GM12878 (cell line): Measurements from ENCODE around the gene ATXN1. TPM values are rescaled to one million over a fixed set of nuclear protein-coding genes. Genes with fewer than 3 reads are reported as not detected.
A peak's percentile ranks its signal among the peaks of the same experiment; 100 is the strongest.

ENCODE experiments used
- ATF7 ChIP-seq: fragments of 450-650 bp; IDR thresholded peaks from 2 replicates; pipeline ENCODE4 v1.6.1; 2016; ENCODE audit warnings: low read depth, mild to moderate bottlenecking
- CBX3 ChIP-seq: fragments of 200-600 bp; sonication (generic); IDR thresholded peaks from 2 replicates; pipeline ENCODE4 v1.6.1; 2016; ENCODE audit warnings: low read depth, borderline replicate concordance
- CBX5 ChIP-seq: sonication (generic); IDR thresholded peaks from 2 replicates; pipeline ENCODE4 v1.6.1; 2016; ENCODE audit warnings: low read depth, moderate library complexity, mild to moderate bottlenecking, inconsistent platforms
- CREM ChIP-seq: IDR thresholded peaks from 2 replicates; pipeline ENCODE4 v1.6.1; 2014; ENCODE audit warnings: antibody characterized with exemption, low read depth
- EP300 ChIP-seq, 2 experiments: fragments of 150-350 bp in 1 of 2; IDR thresholded peaks; 2 replicates each; pipeline ENCODE4 v1.6.1; 2011 to 2012; ENCODE audit warnings: low read depth in 2 of 2, low read length in 2 of 2, borderline replicate concordance in 1 of 2, improper control_type of control experiment in 1 of 2, inconsistent platforms in 1 of 2; ENCODE audit not compliant: control insufficient read depth in 1 of 2
- FOXK2 ChIP-seq: fragments of 450-650 bp; IDR thresholded peaks from 2 replicates; pipeline ENCODE4 v1.6.1; 2017; ENCODE audit warnings: mild to moderate bottlenecking, moderate library complexity
- IKZF1 ChIP-seq: fragments of 450-650 bp; conservative IDR thresholded peaks from 2 replicates; pipeline ENCODE4 v1.6.1; 2017; ENCODE audit warnings: antibody characterized with exemption, mild to moderate bottlenecking
- IKZF2 ChIP-seq, 2 experiments: fragments of 450-650 bp; IDR thresholded peaks; 2 replicates each; pipeline ENCODE4 v1.6.1; 2017; ENCODE audit warnings: mild to moderate bottlenecking in 2 of 2, moderate library complexity in 2 of 2
- IRF4 ChIP-seq: IDR thresholded peaks from 2 replicates; pipeline ENCODE4 v1.6.1; 2011; ENCODE audit warnings: low read depth, low read length
- JUNB ChIP-seq: IDR thresholded peaks from 2 replicates; pipeline ENCODE4 v1.6.1; 2016; ENCODE audit warnings: antibody characterized with exemption, mild to moderate bottlenecking
- JUND ChIP-seq: IDR thresholded peaks from 2 replicates; pipeline ENCODE4 v1.6.1; 2012; ENCODE audit warnings: low read depth, mild to moderate bottlenecking, low read length, improper control_type of control experiment, moderate library complexity
- MEF2A ChIP-seq: IDR thresholded peaks from 2 replicates; pipeline ENCODE4 v1.6.1; 2011; ENCODE audit warnings: low read depth, mild to moderate bottlenecking, low read length, moderate library complexity; ENCODE audit not compliant: insufficient read depth
- NR2C2 ChIP-seq: IDR thresholded peaks from 2 replicates; pipeline ENCODE4 v1.6.1; 2011; ENCODE audit warnings: borderline replicate concordance, low read depth; ENCODE audit not compliant: control insufficient read depth, insufficient read length
- NR2F1 ChIP-seq: fragments of 450-650 bp; conservative IDR thresholded peaks from 2 replicates; pipeline ENCODE4 v1.6.1; 2017; ENCODE audit warnings: mild to moderate bottlenecking
- PAX5 ChIP-seq: IDR thresholded peaks from 2 replicates; pipeline ENCODE4 v1.6.1; 2011; ENCODE audit warnings: low read depth, low read length, borderline replicate concordance
- PKNOX1 ChIP-seq: fragments of 450-650 bp; IDR thresholded peaks from 2 replicates; pipeline ENCODE4 v1.6.1; 2016; ENCODE audit warnings: mild to moderate bottlenecking
- RB1 ChIP-seq: fragments of 450-650 bp; formaldehyde crosslinking; IDR thresholded peaks from 2 replicates; pipeline ENCODE4 v1.6.1; 2017; ENCODE audit warnings: mild to moderate bottlenecking, borderline replicate concordance
- RFX5 ChIP-seq: IDR thresholded peaks from 2 replicates; pipeline ENCODE4 v1.6.1; 2011; ENCODE audit warnings: low read depth, low read length, improper control_type of control experiment
- SIN3A ChIP-seq: IDR thresholded peaks from 2 replicates; pipeline ENCODE4 v1.6.1; 2012; ENCODE audit warnings: low read depth, low read length, improper control_type of control experiment
- TCF3 ChIP-seq: IDR thresholded peaks from 2 replicates; pipeline ENCODE4 v1.6.1; 2012; ENCODE audit warnings: low read depth, mild to moderate bottlenecking, low read length, borderline replicate concordance; ENCODE audit not compliant: insufficient read depth
- TCF7 ChIP-seq: IDR thresholded peaks from 2 replicates; pipeline ENCODE4 v1.6.1; 2014; ENCODE audit warnings: antibody characterized with exemption, borderline replicate concordance
- ZNF687 ChIP-seq: fragments of 450-650 bp; IDR thresholded peaks from 2 replicates; pipeline ENCODE4 v1.6.1; 2017; ENCODE audit warnings: mild to moderate bottlenecking, moderate library complexity
- polyA plus RNA-seq, 11 experiments: library from polyadenylated mRNA; depleted of rRNA in 4 of 11; unstranded in 6 of 11; stranded (reverse) in 5 of 11; fragments of >200 nt; fragmentation: Nextera tagmentation in 4 of 11; fragmentation: Illumina TruSeq in 1 of 11; extraction: Ambion mirVana in 4 of 11; extraction: Trizol in 1 of 11; gene quantifications; 1 replicate in 1 of 11; 2 replicates in 10 of 11; pipeline versions ENCODE4 v1.2.1 to v1.2.3, GENCODE V29; 2011 to 2016; ENCODE audit warnings: inconsistent platforms in 2 of 11, missing spikeins in 2 of 11, low read depth in 1 of 11
- total RNA-seq, 4 experiments: library from RNA; depleted of rRNA in 3 of 4; stranded (reverse); fragments of >200 nt in 3 of 4; fragmentation: Illumina TruSeq in 1 of 4; extraction: Trizol in 1 of 4; gene quantifications; 2 replicates each; pipeline versions ENCODE4 v1.2.1 to v1.2.3, GENCODE V29; 2013 to 2021
- TF ChIP-seq, protein P1 (sequence below): fragments of 450-650 bp; IDR thresholded peaks from 2 replicates; pipeline ENCODE4 v1.6.1; 2017; ENCODE audit warnings: low read depth, mild to moderate bottlenecking, moderate library complexity

The ATXN1 gene
- total and polyA plus RNA-seq, 10 of the 15 experiments (the other 5 are each of a cell fraction or from before 2014, with no cell fraction given) = 12.2 to 51.2 (median 20.5) TPM

GRCh38 chr6:16602035-16602434, 159.2 kb downstream of the ATXN1 start (continued):
- TF ChIP-seq, protein P1, sequence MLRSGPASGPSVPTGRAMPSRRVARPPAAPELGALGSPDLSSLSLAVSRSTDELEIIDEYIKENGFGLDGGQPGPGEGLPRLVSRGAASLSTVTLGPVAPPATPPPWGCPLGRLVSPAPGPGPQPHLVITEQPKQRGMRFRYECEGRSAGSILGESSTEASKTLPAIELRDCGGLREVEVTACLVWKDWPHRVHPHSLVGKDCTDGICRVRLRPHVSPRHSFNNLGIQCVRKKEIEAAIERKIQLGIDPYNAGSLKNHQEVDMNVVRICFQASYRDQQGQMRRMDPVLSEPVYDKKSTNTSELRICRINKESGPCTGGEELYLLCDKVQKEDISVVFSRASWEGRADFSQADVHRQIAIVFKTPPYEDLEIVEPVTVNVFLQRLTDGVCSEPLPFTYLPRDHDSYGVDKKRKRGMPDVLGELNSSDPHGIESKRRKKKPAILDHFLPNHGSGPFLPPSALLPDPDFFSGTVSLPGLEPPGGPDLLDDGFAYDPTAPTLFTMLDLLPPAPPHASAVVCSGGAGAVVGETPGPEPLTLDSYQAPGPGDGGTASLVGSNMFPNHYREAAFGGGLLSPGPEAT = peak; percentile 42; the same call in 1 of the 2 replicates
- TF ChIP-seq RFX5 = no peak
- TF ChIP-seq MEF2A = peak; percentile 45; the same call in 1 of the 2 replicates
- TF ChIP-seq FOXK2 = no peak
- TF ChIP-seq IKZF2 (IDR thresholded peaks at IDR 0.05) = peak; percentile 61 to 72; a peak in 2 of 4 replicates
- TF ChIP-seq JUND = 0 out of 2 replicates have a peak, but pooled peaks have one; percentile 34
- no peak for TF ChIP-seq TCF7
- TF ChIP-seq PAX5 = 0 out of 2 replicates have a peak, but pooled peaks have one; percentile 57
- TF ChIP-seq EP300 (IDR thresholded peaks at IDR 0.05; ENCODE audit: borderline replicate concordance in 1 of 2, control insufficient read depth in 1 of 2, low read depth in 2 of 2, low read length in 2 of 2) = peak; percentile 34 to 69; a peak in 2 of 4 replicates
- peak; percentile 78 for TF ChIP-seq IRF4
- peak; percentile 57 for TF ChIP-seq ATF7
- peak; percentile 93 for TF ChIP-seq JUNB
- TF ChIP-seq CREM = peak; percentile 62; the same call in 1 of the 2 replicates
- TF ChIP-seq IKZF1 = peak; percentile 58
- peak; percentile 92 for TF ChIP-seq NR2F1
- TF ChIP-seq ZNF687 = peak; percentile 12; the same call in 1 of the 2 replicates
- TF ChIP-seq NR2C2 = no peak
- no peak for TF ChIP-seq CBX5
- TF ChIP-seq CBX3 = no peak
- TF ChIP-seq TCF3 = no peak
- TF ChIP-seq PKNOX1 = peak; percentile 38; the same call in 1 of the 2 replicates
- TF ChIP-seq SIN3A = no peak
- TF ChIP-seq RB1 = 0 out of 2 replicates have a peak, but pooled peaks have one; percentile 54
